Panc1 (cell line): ENCODE results near the gene LRRN4CL.

Experiments
- POLR2AphosphoS5 ChIP-seq: IDR thresholded peaks from 2 replicates; pipeline ENCODE4 v1.6.1; 2012; ENCODE audit warnings: mild to moderate bottlenecking, low read depth, low read length, moderate library complexity
- SIN3A ChIP-seq: IDR thresholded peaks from 2 replicates; pipeline ENCODE4 v1.6.1; 2012; ENCODE audit warnings: low read depth, mild to moderate bottlenecking, low read length, moderate library complexity, borderline replicate concordance; ENCODE audit not compliant: insufficient read depth
- TF ChIP-seq, protein P1 (sequence below), 2 experiments: IDR thresholded peaks; 2 replicates each; pipeline ENCODE4 v1.6.1; 2011 to 2012; ENCODE audit warnings: low read depth in 2 of 2, control low read depth in 1 of 2, low read length in 1 of 2, mild to moderate bottlenecking in 1 of 2, moderate library complexity in 1 of 2; ENCODE audit not compliant: insufficient read depth in 1 of 2
- TF ChIP-seq, protein P2 (sequence below): fragments of 450-650 bp; IDR thresholded peaks from 2 replicates; pipeline ENCODE4 v1.5.1; 2017; ENCODE audit warnings: mild to moderate bottlenecking

- TF ChIP-seq, protein P1, sequence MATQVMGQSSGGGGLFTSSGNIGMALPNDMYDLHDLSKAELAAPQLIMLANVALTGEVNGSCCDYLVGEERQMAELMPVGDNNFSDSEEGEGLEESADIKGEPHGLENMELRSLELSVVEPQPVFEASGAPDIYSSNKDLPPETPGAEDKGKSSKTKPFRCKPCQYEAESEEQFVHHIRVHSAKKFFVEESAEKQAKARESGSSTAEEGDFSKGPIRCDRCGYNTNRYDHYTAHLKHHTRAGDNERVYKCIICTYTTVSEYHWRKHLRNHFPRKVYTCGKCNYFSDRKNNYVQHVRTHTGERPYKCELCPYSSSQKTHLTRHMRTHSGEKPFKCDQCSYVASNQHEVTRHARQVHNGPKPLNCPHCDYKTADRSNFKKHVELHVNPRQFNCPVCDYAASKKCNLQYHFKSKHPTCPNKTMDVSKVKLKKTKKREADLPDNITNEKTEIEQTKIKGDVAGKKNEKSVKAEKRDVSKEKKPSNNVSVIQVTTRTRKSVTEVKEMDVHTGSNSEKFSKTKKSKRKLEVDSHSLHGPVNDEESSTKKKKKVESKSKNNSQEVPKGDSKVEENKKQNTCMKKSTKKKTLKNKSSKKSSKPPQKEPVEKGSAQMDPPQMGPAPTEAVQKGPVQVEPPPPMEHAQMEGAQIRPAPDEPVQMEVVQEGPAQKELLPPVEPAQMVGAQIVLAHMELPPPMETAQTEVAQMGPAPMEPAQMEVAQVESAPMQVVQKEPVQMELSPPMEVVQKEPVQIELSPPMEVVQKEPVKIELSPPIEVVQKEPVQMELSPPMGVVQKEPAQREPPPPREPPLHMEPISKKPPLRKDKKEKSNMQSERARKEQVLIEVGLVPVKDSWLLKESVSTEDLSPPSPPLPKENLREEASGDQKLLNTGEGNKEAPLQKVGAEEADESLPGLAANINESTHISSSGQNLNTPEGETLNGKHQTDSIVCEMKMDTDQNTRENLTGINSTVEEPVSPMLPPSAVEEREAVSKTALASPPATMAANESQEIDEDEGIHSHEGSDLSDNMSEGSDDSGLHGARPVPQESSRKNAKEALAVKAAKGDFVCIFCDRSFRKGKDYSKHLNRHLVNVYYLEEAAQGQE (IDR thresholded peaks at IDR 0.05; ENCODE audit: insufficient read depth in 1 of 2, low read depth in 2 of 2, low read length in 1 of 2) = no peak
- TF ChIP-seq, protein P2, sequence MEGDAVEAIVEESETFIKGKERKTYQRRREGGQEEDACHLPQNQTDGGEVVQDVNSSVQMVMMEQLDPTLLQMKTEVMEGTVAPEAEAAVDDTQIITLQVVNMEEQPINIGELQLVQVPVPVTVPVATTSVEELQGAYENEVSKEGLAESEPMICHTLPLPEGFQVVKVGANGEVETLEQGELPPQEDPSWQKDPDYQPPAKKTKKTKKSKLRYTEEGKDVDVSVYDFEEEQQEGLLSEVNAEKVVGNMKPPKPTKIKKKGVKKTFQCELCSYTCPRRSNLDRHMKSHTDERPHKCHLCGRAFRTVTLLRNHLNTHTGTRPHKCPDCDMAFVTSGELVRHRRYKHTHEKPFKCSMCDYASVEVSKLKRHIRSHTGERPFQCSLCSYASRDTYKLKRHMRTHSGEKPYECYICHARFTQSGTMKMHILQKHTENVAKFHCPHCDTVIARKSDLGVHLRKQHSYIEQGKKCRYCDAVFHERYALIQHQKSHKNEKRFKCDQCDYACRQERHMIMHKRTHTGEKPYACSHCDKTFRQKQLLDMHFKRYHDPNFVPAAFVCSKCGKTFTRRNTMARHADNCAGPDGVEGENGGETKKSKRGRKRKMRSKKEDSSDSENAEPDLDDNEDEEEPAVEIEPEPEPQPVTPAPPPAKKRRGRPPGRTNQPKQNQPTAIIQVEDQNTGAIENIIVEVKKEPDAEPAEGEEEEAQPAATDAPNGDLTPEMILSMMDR = no peak
- TF ChIP-seq SIN3A (no peak), POLR2AphosphoS5 (no peak)
Measured at GRCh38 chr11:62673196-62673525, 16.2 kb downstream of the LRRN4CL start.
